Smooth muscle cell of the brain vasculature (primary cell): Measurements from ENCODE around the gene TSPAN33.
"Not testable (repeated sequence)": the region's sequence is repeated elsewhere in the genome, so short reads cannot be mapped to it uniquely, and the experiment has no call there.

Source experiments
- DNase-seq: peaks from one replicate; pipeline ENCODE4 v3.0.0-alpha.2; 2012; ENCODE audit warnings: low read depth, low spot score

TSPAN33 gene, protein sequence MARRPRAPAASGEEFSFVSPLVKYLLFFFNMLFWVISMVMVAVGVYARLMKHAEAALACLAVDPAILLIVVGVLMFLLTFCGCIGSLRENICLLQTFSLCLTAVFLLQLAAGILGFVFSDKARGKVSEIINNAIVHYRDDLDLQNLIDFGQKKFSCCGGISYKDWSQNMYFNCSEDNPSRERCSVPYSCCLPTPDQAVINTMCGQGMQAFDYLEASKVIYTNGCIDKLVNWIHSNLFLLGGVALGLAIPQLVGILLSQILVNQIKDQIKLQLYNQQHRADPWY

DNA sequence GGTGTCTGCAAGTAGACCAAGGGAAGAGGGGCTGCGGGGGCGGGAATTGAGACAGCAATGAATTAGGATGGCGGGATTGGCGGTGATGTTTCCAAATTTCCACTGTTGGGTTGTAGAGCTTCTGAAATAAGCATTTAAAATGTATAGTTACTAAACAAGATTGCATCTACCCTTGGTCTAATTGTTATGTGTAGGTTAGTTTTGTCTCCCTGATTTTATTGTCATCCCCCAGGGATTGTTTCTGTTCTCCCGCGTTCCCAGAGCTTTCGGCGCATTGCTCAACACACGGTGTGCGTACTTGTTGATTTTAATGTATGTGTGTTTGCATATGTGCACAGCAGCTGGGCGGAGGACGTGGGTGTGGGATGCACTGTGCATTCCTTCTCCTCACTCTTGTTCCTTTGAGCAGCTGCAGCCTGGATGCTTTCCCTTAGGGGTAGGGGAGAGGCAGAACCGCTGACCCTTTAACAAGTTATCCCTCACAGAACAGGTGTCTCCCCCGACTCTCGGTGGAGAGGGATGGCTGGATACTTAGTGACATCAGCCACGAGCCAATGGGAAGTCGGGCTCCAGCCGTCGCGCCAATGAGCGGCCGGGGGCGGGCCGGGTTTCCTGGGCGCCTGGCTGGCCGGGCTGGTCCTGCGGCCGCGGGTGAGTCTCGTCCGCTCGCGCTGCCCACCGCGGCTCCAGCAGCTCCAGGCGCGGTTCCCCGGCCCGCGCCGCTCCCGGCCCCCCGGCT, at the start of gene TSPAN33:
Gene TSPAN33 (plus strand): TSS at position 613 of the 739 bp plus-strand sequence. CDS start 274 bp downstream, outside the sequence.
- DNase-seq = no peak

- DNase-seq = no peak
These were observed 49.2 kb upstream of the TSPAN33 start for GRCh38 chr7:129095258-129095657.

GRCh38 chr7:129098409-129099084, 46.0 kb upstream of the TSPAN33 start:
- no peak for DNase-seq

GRCh38 chr7:129100827-129101166, 43.7 kb upstream of the TSPAN33 start:
- DNase-seq = no peak

GRCh38 chr7:129101746-129102145, 42.8 kb upstream of the TSPAN33 start:
- DNase-seq = no peak

GRCh38 chr7:129103561-129104324, 40.8 kb upstream of the TSPAN33 start:
- DNase-seq = no peak

DNA sequence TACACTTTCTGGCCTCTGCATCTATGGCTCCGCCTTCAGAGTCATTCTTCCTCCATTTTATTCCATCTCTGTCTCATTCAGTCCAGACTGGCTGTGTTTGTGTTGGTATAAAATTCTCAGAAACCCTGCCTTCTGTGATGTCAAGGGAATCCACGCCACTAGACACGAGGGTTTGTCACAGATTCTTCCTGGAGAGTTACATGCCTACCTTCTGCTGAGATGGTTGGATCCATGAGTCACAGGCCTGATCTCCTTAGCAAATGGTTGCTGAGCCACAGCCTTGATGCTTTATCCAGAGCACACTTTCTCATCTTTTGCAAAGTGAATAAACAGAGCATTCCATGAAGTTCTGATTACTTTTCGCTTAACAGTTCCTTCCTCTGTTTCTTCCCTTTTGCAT, 35.9 kb upstream of the TSPAN33 start:
- no peak for DNase-seq

GRCh38 chr7:129110258-129110981, 34.1 kb upstream of the TSPAN33 start:
- DNase-seq = no peak

DNA sequence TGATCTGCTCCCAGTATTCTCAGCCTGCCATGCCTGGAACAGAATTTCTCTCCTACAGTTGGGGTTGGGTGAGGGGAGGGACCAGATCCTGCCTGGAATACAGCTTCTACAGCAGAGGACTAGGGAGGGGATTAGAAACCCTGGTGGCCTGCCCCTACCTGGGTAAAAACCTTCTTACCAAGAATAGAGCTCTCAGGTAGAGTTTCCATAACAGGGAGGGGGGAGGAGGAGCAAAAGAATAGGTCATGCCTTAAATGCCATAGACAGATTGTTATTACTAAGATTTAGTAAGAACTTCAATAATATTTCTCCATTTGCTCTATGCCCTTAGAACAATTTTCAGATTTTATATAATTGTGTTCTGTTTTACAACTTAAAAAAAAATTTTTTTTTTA, 33.5 kb upstream of the TSPAN33 start:
- DNase-seq = no peak

- DNase-seq = no peak
These were observed 28.8 kb upstream of the TSPAN33 start for GRCh38 chr7:129115676-129116075.

DNA sequence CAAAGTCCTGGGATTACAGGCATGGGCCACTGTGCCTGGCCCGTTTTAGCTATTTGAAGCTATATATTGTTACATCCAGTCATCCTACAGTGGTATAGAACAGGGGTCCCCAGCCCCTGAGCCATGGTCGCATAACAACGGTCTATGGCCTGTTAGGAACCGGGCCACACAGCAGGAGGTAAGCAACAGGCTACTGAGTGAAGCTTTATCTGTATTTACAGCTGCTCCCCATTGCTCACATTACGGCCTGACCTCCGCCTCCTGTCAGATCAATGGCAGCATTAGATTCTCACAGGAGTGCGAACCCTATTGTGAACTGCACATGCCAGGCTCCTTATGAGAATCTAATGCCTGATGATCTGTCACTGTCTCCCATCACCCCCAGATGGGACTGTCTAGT, 26.3 kb upstream of the TSPAN33 start:
- no peak for DNase-seq

DNA sequence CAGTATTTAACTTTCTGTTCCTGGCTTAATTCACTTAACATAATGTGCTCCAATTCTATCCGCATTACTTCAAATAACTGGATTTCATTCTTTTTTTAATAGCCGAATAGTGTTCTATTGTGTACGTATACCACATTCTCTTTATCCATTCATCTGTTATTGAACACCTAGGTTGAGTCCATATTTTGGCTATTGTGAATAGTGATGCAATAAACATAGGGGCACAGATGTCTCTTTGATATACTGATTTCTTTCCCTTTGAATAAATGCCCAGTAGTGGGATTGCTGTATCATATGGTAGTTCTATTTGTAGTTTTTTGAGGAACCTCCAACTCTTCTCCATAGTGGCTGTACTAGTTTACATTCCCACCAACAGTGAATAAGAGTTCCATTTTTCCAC, 25.5 kb upstream of the TSPAN33 start:
- no peak for DNase-seq

DNA sequence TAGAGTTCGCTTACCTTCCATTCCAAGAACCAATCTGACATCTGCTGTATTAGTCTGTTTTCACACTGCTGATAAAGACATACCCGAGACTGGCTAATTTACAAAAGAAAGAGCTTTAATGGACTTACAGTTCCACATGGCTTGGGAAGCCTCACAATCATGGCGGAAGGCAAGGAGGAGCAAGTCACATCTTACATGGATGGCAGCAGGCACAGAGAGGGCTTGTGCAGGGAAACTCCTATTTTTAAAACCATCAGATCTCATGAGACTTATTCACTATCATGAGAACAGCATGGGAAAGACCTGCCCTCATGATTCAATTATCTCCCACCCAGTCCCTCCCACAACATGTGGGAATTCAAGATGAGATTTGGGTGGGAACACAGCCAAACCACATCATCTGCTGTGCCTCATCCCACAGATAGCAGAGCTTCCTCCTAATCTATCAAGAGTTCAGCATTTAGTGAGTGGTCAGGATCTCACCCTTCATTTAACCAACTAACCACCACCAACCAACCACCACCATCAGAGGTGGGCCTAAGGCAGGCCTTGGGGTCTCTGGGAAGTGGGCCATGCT, 22.9 kb upstream of the TSPAN33 start:
- DNase-seq = not testable (repeated sequence)

DNA sequence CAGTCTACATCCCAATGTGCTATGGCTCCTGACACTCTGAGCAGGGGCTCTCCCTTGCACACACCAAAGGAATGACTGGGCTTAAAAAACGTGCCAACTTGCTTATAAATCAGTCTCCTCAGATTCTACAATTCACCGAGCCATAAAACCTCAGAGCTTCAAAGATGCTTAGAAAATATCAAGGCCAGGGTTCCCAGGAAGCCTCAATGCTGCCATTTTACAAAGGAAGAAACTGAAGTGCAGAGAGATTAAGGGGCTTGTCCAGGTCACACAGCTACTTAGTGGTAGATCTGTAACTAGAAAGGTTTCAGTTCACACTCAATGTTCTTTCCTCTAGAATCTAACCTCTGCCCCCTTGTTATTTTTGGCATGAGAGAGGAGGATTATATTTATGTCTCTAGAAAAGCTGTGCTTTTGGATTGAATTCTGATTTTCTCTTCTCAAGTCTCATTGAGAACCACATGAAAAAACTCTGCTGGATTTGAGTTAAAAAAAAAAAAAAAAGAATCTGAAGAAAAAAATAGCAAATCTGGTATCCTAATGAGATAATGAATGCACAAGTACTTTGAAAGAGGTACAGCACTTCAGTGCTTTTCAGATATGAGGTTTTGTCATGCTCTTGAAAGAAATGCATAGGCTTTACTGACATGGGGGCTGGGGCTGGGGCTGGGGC, 22.3 kb upstream of the TSPAN33 start:
- DNase-seq = no peak

GRCh38 chr7:129122751-129123509, 21.6 kb upstream of the TSPAN33 start:
- no peak for DNase-seq

DNA sequence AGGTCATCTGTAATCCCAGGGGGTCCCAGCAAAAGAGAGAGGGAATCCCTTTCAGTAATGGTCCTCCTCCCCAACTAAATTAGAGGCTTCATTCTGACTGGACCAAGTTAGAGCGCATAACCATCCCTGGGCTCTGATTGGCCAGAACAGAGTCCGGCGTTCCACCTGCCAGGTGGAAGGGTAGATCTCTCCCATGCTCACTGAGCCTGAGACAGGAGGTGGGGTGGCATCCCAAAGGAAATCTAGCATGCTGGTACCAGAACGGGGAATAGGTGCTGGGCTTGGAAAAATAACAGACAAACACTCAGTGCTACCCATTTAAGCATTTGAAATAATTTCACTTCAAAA, 21.0 kb upstream of the TSPAN33 start:
- DNase-seq = no peak

DNA sequence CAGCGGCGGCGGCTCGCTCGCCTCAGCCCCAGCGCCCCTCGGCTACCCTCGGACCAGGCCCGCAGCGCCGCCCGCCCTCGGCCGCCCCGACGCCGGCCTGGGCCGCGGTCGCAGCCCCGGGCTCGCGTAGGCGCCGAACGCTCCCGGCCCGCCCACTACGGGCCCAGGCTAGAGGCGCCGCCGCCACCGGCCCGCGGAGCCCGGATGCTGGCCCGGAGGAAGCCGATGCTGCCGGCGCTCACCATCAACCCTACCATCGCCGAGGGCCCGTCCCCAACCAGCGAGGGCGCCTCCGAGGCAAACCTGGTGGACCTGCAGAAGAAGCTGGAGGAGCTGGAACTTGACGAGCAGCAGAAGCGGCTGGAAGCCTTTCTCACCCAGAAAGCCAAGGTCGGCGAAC, 18.2 kb upstream of the TSPAN33 start:
- DNase-seq = no peak

DNA sequence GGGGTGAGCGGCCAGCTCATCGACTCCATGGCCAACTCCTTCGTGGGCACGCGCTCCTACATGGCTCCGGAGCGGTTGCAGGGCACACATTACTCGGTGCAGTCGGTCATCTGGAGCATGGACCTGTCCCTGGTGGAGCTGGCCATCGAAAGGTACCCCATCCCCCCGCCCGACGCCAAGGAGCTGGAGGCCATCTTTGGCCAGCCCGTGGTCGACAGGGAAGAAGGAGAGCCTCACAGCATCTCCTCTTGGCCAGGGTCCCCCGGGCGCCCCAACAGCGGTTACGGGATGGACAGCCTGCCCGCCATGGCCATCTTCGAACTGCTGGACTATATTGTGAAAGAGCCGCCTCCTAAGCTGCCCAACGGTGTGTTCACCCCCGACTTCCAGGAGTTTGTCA, 17.4 kb upstream of the TSPAN33 start:
- DNase-seq = no peak

GRCh38 chr7:129127601-129128000, 16.9 kb upstream of the TSPAN33 start:
- no peak for DNase-seq
